BLaER1 (cell line): ENCODE results near the gene MBOAT1.
"Not testable (repeated sequence)": the region's sequence is repeated elsewhere in the genome, so short reads cannot be mapped to it uniquely, and the experiment has no call there.

ENCODE experiments used
- H3K27ac ChIP-seq: shearing (Covaris generic); formaldehyde crosslinking; 2 replicates; pipeline ENCODE4 v1.8.1; 2022
- H3K27me3 ChIP-seq: shearing (Covaris generic); formaldehyde crosslinking; 2 replicates; pipeline ENCODE4 v1.8.1; 2022
- H3K36me3 ChIP-seq: shearing (Covaris generic); formaldehyde crosslinking; 2 replicates; pipeline ENCODE4 v1.8.1; 2022
- H3K4me1 ChIP-seq: shearing (Covaris generic); formaldehyde crosslinking; 2 replicates; pipeline ENCODE4 v1.8.1; 2022
- H3K4me2 ChIP-seq: shearing (Covaris generic); formaldehyde crosslinking; 2 replicates; pipeline ENCODE4 v1.8.1; 2022
- H3K4me3 ChIP-seq: shearing (Covaris generic); formaldehyde crosslinking; 2 replicates; pipeline ENCODE4 v1.8.1; 2022
- H3K9ac ChIP-seq: shearing (Covaris generic); formaldehyde crosslinking; 2 replicates; pipeline ENCODE4 v1.8.1; 2022
- H3K9me3 ChIP-seq: shearing (Covaris generic); formaldehyde crosslinking; 2 replicates; pipeline ENCODE4 v1.8.1; 2022
- H4K20me1 ChIP-seq: shearing (Covaris generic); formaldehyde crosslinking; 2 replicates; pipeline ENCODE4 v1.8.1; 2022
- Cebpa-rat ChIP-seq: shearing (Covaris generic); IDR thresholded peaks from 2 replicates; pipeline ENCODE4 v1.8.1; 2022

Gene MBOAT1, protein sequence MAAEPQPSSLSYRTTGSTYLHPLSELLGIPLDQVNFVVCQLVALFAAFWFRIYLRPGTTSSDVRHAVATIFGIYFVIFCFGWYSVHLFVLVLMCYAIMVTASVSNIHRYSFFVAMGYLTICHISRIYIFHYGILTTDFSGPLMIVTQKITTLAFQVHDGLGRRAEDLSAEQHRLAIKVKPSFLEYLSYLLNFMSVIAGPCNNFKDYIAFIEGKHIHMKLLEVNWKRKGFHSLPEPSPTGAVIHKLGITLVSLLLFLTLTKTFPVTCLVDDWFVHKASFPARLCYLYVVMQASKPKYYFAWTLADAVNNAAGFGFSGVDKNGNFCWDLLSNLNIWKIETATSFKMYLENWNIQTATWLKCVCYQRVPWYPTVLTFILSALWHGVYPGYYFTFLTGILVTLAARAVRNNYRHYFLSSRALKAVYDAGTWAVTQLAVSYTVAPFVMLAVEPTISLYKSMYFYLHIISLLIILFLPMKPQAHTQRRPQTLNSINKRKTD

GRCh38 chr6:20212392-20213111, at the start of gene MBOAT1:
MBOAT1 (minus strand) TSS chr6:20212469; CDS start chr6:20212234, 235 bp downstream.
- Histone ChIP-seq H3K36me3 (no peaks in the 10 kb centered on the region), H3K4me1 (peaks cover 36% of the 10 kb centered on the region), H3K27me3 (no peaks in the 10 kb centered on the region), H3K4me2 (peak within 1 kb of the TSS; percentile 94), H3K9ac (peak within 1 kb of the TSS; percentile 79), H3K27ac (peak within 1 kb of the TSS; percentile 68), H4K20me1 (no peaks in the 10 kb centered on the region), H3K4me3 (peak within 1 kb of the TSS; percentile 76), H3K9me3 (no peaks in the 10 kb centered on the region)
- TF ChIP-seq Cebpa-rat: no peak

- TF ChIP-seq Cebpa-rat: no peak; the same call in 1 of the 2 replicates
- H3K4me1 ChIP-seq: no peaks in the 10 kb centered on the region
- H3K27ac ChIP-seq: no peak overlapping the region
- peaks cover 22% of the 10 kb centered on the region for H3K9me3 ChIP-seq
- no peaks in the 10 kb centered on the region for H3K27me3 ChIP-seq
- no peak overlapping the region for H3K4me3 ChIP-seq
- no peak overlapping the region for H3K9ac ChIP-seq
- no peak overlapping the region for H3K4me2 ChIP-seq
- H3K36me3 ChIP-seq: no peaks in the 10 kb centered on the region
- H4K20me1 ChIP-seq: no peaks in the 10 kb centered on the region
Measured at GRCh38 chr6:20261685-20262084, 49.4 kb upstream of the MBOAT1 start.

DNA sequence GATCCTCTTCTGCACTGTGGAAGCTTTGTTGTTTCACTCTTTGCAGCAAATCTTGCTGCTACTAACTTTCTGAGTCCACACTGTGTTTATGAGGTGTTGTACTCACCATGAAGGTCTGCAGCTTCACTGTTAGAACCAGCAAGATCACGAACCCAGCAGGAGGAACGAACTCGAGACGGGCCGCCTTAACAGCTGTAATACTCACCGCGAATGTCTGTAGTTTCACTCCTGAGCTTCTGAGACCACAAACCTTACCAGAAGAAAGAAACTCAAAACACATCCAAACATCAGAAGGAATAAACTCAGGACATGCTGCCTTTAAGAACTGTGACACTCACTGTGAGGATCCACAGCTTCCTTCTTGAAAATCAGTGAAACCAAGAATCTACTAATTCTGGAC, 48.1 kb upstream of the MBOAT1 start:
- Histone ChIP-seq H3K36me3 (no peaks in the 10 kb centered on the region), H4K20me1 (no peaks in the 10 kb centered on the region), H3K9me3 (peaks cover 22% of the 10 kb centered on the region), H3K4me2 (no peak overlapping the region), H3K9ac (no peak overlapping the region), H3K4me1 (no peaks in the 10 kb centered on the region), H3K27ac (no peak overlapping the region), H3K27me3 (no peaks in the 10 kb centered on the region), H3K4me3 (no peak overlapping the region)
- TF ChIP-seq Cebpa-rat: no peak

DNA sequence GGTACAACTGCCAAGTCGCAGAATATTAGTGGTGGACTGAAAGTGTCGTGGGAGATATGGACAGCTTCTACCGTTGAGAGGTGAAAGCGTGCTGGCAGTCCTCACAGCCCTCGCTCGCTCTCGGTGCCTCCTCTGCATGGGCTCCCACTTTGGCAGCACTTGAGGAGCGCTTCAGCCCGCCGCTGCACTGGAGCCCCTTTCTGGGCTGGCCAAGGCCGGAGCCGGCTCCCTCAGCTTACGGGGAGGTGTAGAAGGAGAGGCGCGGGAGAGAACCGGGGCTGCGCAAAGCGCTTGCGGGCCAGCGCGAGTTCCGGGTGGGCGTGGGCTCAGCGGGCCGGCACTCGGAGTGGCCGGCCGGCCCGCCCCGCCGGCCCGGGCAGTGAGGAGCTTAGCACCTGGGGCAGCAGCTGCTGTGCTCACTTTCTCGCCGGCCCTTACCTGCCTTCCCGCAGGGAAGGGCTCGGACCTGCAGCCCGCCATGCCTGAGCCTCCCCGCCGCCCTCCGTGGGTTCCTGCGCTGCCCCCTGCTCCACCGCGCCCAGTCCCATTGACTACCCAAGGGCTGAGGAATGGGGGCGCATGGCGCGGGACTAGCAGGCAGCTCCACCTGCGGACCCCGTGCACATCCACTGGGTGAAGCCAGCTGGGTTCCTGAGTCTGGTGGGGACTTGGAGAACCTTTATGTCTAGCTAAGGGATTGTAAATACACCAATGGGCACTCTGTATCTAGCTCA, 47.2 kb upstream of the MBOAT1 start:
- H3K4me2 ChIP-seq: no peak overlapping the region
- no peaks in the 10 kb centered on the region for H3K4me1 ChIP-seq
- no peak overlapping the region for H3K27ac ChIP-seq
- no peak overlapping the region for H3K4me3 ChIP-seq
- no peaks in the 10 kb centered on the region for H4K20me1 ChIP-seq
- H3K9ac ChIP-seq: no peak overlapping the region
- no peaks in the 10 kb centered on the region for H3K27me3 ChIP-seq
- no peak for TF ChIP-seq Cebpa-rat
- H3K36me3 ChIP-seq: no peaks in the 10 kb centered on the region
- peaks cover 22% of the 10 kb centered on the region for H3K9me3 ChIP-seq

DNA sequence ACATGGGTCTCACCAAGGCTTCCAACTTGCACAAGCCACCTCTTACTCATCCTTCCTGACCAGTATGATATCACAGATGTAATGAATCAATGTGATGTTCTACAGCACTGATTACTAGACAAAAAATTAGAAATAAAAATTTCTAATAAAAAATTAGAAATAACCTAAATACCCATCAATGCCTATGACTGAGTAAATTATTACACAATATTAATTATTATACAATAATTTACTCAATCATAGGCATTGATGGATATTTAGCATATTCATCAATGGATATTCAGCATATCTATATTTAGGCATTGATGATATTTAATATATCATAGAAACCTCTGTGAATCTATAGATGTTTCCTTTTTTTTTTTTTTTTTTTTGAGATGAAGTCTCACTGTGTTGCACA, 43.2 kb upstream of the MBOAT1 start:
- Histone ChIP-seq H3K4me3 (no peak overlapping the region), H3K27ac (no peak overlapping the region), H3K9ac (no peak overlapping the region), H3K27me3 (no peaks in the 10 kb centered on the region), H3K4me2 (no peak overlapping the region), H3K4me1 (no peaks in the 10 kb centered on the region), H3K9me3 (peaks cover 12% of the 10 kb centered on the region), H4K20me1 (no peaks in the 10 kb centered on the region), H3K36me3 (no peaks in the 10 kb centered on the region)
- TF ChIP-seq Cebpa-rat: no peak

- H3K27ac ChIP-seq: no peak overlapping the region
- no peak overlapping the region for H3K4me3 ChIP-seq
- no peak overlapping the region for H3K4me2 ChIP-seq
- H4K20me1 ChIP-seq: no peaks in the 10 kb centered on the region
- H3K4me1 ChIP-seq: no peaks in the 10 kb centered on the region
- no peak for TF ChIP-seq Cebpa-rat
- H3K9ac ChIP-seq: no peak overlapping the region
- no peaks in the 10 kb centered on the region for H3K27me3 ChIP-seq
- H3K9me3 ChIP-seq: peaks cover 3% of the 10 kb centered on the region
- no peaks in the 10 kb centered on the region for H3K36me3 ChIP-seq
Measured at GRCh38 chr6:20254295-20254694, 42.0 kb upstream of the MBOAT1 start.

- H3K9ac ChIP-seq: no peak overlapping the region
- no peaks in the 10 kb centered on the region for H3K9me3 ChIP-seq
- TF ChIP-seq Cebpa-rat: no peak
- no peaks in the 10 kb centered on the region for H4K20me1 ChIP-seq
- H3K4me1 ChIP-seq: no peaks in the 10 kb centered on the region
- H3K36me3 ChIP-seq: no peaks in the 10 kb centered on the region
- no peak overlapping the region for H3K27ac ChIP-seq
- H3K27me3 ChIP-seq: no peaks in the 10 kb centered on the region
- no peak overlapping the region for H3K4me3 ChIP-seq
- no peak overlapping the region for H3K4me2 ChIP-seq
Measured at GRCh38 chr6:20253021-20253420, 40.8 kb upstream of the MBOAT1 start.

- Histone ChIP-seq H3K9me3 (no peaks in the 10 kb centered on the region), H3K27ac (no peak overlapping the region), H3K4me3 (no peak overlapping the region), H4K20me1 (no peaks in the 10 kb centered on the region), H3K27me3 (no peaks in the 10 kb centered on the region), H3K4me2 (no peak overlapping the region), H3K9ac (no peak overlapping the region), H3K36me3 (no peaks in the 10 kb centered on the region), H3K4me1 (no peaks in the 10 kb centered on the region)
- TF ChIP-seq Cebpa-rat: no peak
Measured at GRCh38 chr6:20252311-20252710, 40.0 kb upstream of the MBOAT1 start.

DNA sequence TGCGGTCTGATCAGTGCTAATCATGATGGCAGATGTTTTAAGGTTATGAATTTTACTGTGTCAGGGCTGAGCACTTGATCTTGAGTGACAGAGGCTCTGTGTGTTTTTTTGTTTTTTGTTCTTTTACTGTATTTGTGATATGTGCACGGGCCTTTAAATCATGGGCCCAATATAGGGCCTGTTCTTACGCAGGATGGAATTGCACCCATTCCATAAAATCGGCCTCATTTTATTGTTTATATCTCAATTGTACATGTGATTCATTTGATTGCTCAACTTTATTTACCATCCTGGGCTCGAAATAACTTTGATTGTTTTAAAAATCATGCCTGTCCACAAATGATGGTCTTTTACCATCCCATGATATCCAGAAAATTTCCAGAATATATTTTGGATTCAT, 39.3 kb upstream of the MBOAT1 start:
- Histone ChIP-seq H3K27me3 (no peaks in the 10 kb centered on the region), H3K36me3 (no peaks in the 10 kb centered on the region), H3K27ac (no peak overlapping the region), H3K9me3 (no peaks in the 10 kb centered on the region), H3K4me1 (no peaks in the 10 kb centered on the region), H3K4me3 (no peak overlapping the region), H3K4me2 (no peak overlapping the region), H3K9ac (no peak overlapping the region), H4K20me1 (no peaks in the 10 kb centered on the region)
- TF ChIP-seq Cebpa-rat: no peak

- H4K20me1 ChIP-seq: no peaks in the 10 kb centered on the region
- H3K27ac ChIP-seq: no peak overlapping the region
- H3K4me2 ChIP-seq: no peak overlapping the region
- H3K4me1 ChIP-seq: no peaks in the 10 kb centered on the region
- no peak for TF ChIP-seq Cebpa-rat
- no peak overlapping the region for H3K4me3 ChIP-seq
- H3K36me3 ChIP-seq: no peaks in the 10 kb centered on the region
- H3K9ac ChIP-seq: no peak overlapping the region
- H3K9me3 ChIP-seq: no peaks in the 10 kb centered on the region
- H3K27me3 ChIP-seq: no peaks in the 10 kb centered on the region
Measured at GRCh38 chr6:20246125-20246524, 33.9 kb upstream of the MBOAT1 start.

GRCh38 chr6:20244807-20245681, 32.8 kb upstream of the MBOAT1 start:
- not testable (repeated sequence) for H3K36me3 ChIP-seq, H3K4me2 ChIP-seq, H3K4me3 ChIP-seq, H4K20me1 ChIP-seq, H3K9ac ChIP-seq, H3K4me1 ChIP-seq, H3K27me3 ChIP-seq, H3K27ac ChIP-seq, H3K9me3 ChIP-seq
